Sigmoid colon (tissue), 7 donors: ENCODE data around the gene TMEM35A. TPM values are rescaled to one million over a fixed set of nuclear protein-coding genes. Genes with fewer than 3 reads are reported as not detected.
A peak's percentile ranks its signal among the peaks of the same experiment; 100 is the strongest.

Experiments
- DNase-seq: peaks from one replicate; pipeline ENCODE4 v3.0.0-alpha.2; 2019
- H3K27ac ChIP-seq, 4 donors: fragments of 200-600 bp; sonication (generic); one replicate each; pipeline ENCODE4 v1.5.1; 2016 to 2019; ENCODE audit warnings: mild to moderate bottlenecking in 1 of 4
- H3K27me3 ChIP-seq, 3 donors: fragments of 200-600 bp; sonication (generic); one replicate each; pipeline ENCODE4 v1.5.1; 2019; ENCODE audit warnings: mild to moderate bottlenecking in 1 of 3
- H3K36me3 ChIP-seq, 4 donors: fragments of 200-600 bp; sonication (generic); one replicate each; pipeline ENCODE4 v1.5.1; 2016 to 2019
- H3K4me1 ChIP-seq, 4 donors: fragments of 200-600 bp; sonication (generic); one replicate each; pipeline ENCODE4 v1.5.1; 2017 to 2019
- H3K4me3 ChIP-seq, 4 donors: fragments of 200-600 bp; sonication (generic); one replicate each; pipeline ENCODE4 v1.5.1; 2017 to 2019; ENCODE audit warnings: mild to moderate bottlenecking in 2 of 4, moderate library complexity in 1 of 4
- H3K9me3 ChIP-seq, 4 donors: fragments of 200-600 bp in 3 of 4; sonication (generic) in 3 of 4; one replicate each; pipeline versions ENCODE4 v1.5.1 to v1.6.1; 2013 to 2019
- CTCF ChIP-seq, 4 experiments: fragments of 450-650 bp in 3 of 4; fragments of 200-600 bp in 1 of 4; IDR thresholded peaks; one replicate each; pipeline ENCODE4 v1.5.1; 2016 to 2019; ENCODE audit warnings: antibody characterized with exemption in 4 of 4, mild to moderate bottlenecking in 3 of 4, moderate library complexity in 2 of 4
- EP300 ChIP-seq, 4 donors: sonication (generic); formaldehyde crosslinking; IDR thresholded peaks; one replicate each; pipeline ENCODE4 v1.6.1; 2017; ENCODE audit warnings: antibody characterized with exemption in 4 of 4
- POLR2A ChIP-seq, 2 donors: fragments of 450-650 bp; IDR thresholded peaks; one replicate each; pipeline ENCODE4 v1.6.1; 2016; ENCODE audit warnings: antibody characterized with exemption in 2 of 2, mild to moderate bottlenecking in 2 of 2, moderate library complexity in 2 of 2
- POLR2AphosphoS5 ChIP-seq, 4 donors: sonication (generic); formaldehyde crosslinking; IDR thresholded peaks; one replicate each; pipeline ENCODE4 v1.6.1; 2017; ENCODE audit warnings: antibody characterized with exemption in 4 of 4
- WGBS, 2 donors: extraction: QIAGEN DNeasy Blood & Tissue Kit; methylation state at CpG; one replicate each; pipeline ENCODE4 v1.1.7; 2013; 5-methylcytosine and 5-hydroxymethylcytosine counted together
- intact Hi-C: fragments of 100-400 bp; cut with DNase I; formaldehyde crosslinking; loops from one replicate; pipeline ENCODE4 v1.15.1; 2023
- polyA plus RNA-seq, 3 donors: library from polyadenylated mRNA; stranded (reverse); fragments of 200-250 nt; gene quantifications; one replicate each; pipeline ENCODE4 v1.2.3, GENCODE V29; 2013
- total RNA-seq, 4 donors: library from RNA; depleted of rRNA; stranded (reverse); fragments of >200 nt; gene quantifications; one replicate each; pipeline ENCODE4 v1.1.0, GENCODE V29; 2016
- donor health status: healthy with polysubstance abuse.
- donor health status: Bipolar disorder and iron deficiency.
- donor health status: healthy.

Gene TMEM35A
- total and polyA plus RNA-seq, 7 donors = 1.8 to 62.1 (median 40.1) TPM; not detected in 1

- WGBS, 2 donors = 17 to 66% methylated on average over 1 of the region's 1 CpG
Measured at GRCh38 chrX:101091817-101092216, 13.1 kb downstream of the TMEM35A start.

GRCh38 chrX:101097546-101098453, 19.1 kb downstream of the TMEM35A start, which contains the start of gene CENPI:
Gene CENPI, plus strand, starts transcription at chrX:101098204. Its CDS starts 2,867 bp downstream, at chrX:101101071.
- H3K4me3 ChIP-seq = peak within 1 kb of the TSS; percentile 28 to 48 (median 42)
- peak; percentile 30 to 78 (median 55) for TF ChIP-seq POLR2AphosphoS5 (IDR thresholded peaks at IDR 0.05)
- TF ChIP-seq EP300 (IDR thresholded peaks at IDR 0.05) = no peak
- TF ChIP-seq POLR2A (IDR thresholded peaks at IDR 0.05) = no peak
- no peak for TF ChIP-seq CTCF (IDR thresholded peaks at IDR 0.05)
- H3K27ac ChIP-seq = peak within 1 kb of the TSS; percentile 74 to 82 (median 78)
- no peaks in the 10 kb centered on the region for H3K36me3 ChIP-seq
- no peaks in the 10 kb centered on the region for H3K9me3 ChIP-seq
- no peaks in the 10 kb centered on the region for H3K4me1 ChIP-seq
- intact Hi-C loops = loop anchor here (5.0 kb wide), 2 partner anchors 45 to 110 kb away; partner anchors contain the start of gene TRMT2B
- WGBS, 2 donors = 0 to 1% methylated on average over 48 of the region's 48 CpGs
- H3K27me3 ChIP-seq = no peaks in the 10 kb centered on the region
- DNase-seq = peak; percentile 96

More at GRCh38 chrX:101091817-101092216, 13.1 kb downstream of the TMEM35A start:
- Histone ChIP-seq H3K9me3 (no peaks in the 10 kb centered on the region), H3K4me1 (no peaks in the 10 kb centered on the region), H3K4me3 (no peak overlapping the region), H3K27ac (no peak overlapping the region), H3K36me3 (no peaks in the 10 kb centered on the region), H3K27me3 (no peaks in the 10 kb centered on the region)
- no peak for DNase-seq
- TF ChIP-seq POLR2AphosphoS5 (IDR thresholded peaks at IDR 0.05) (no peak), EP300 (IDR thresholded peaks at IDR 0.05) (no peak), POLR2A (IDR thresholded peaks at IDR 0.05) (no peak), CTCF (IDR thresholded peaks at IDR 0.05) (no peak)
- intact Hi-C loops = no loop called here

GRCh38 chrX:101108284-101108683, 29.6 kb downstream of the TMEM35A start:
- Histone ChIP-seq H3K9me3 (no peaks in the 10 kb centered on the region), H3K27me3 (no peaks in the 10 kb centered on the region), H3K4me1 (no peaks in the 10 kb centered on the region), H3K36me3 (no peaks in the 10 kb centered on the region), H3K4me3 (no peak overlapping the region), H3K27ac (no peak overlapping the region)
- no peak for TF ChIP-seq POLR2A (IDR thresholded peaks at IDR 0.05)
- TF ChIP-seq CTCF (IDR thresholded peaks at IDR 0.05) = no peak
- TF ChIP-seq EP300 (IDR thresholded peaks at IDR 0.05) = no peak
- TF ChIP-seq POLR2AphosphoS5 (IDR thresholded peaks at IDR 0.05) = no peak
- intact Hi-C loops = no loop called here
- DNase-seq = no peak
- WGBS, 2 donors = 96 to 99% methylated on average over 4 of the region's 4 CpGs

- Histone ChIP-seq H3K4me1 (no peaks in the 10 kb centered on the region), H3K36me3 (no peaks in the 10 kb centered on the region), H3K27me3 (no peaks in the 10 kb centered on the region), H3K27ac (no peak overlapping the region), H3K4me3 (no peak overlapping the region), H3K9me3 (no peaks in the 10 kb centered on the region)
- intact Hi-C loops = no loop called here
- 78 to 90% methylated on average over 3 of the region's 3 CpGs for whole genome bisulfite sequencing, 2 donors
- DNase-seq = no peak
- TF ChIP-seq CTCF (IDR thresholded peaks at IDR 0.05) (no peak), POLR2AphosphoS5 (IDR thresholded peaks at IDR 0.05) (no peak), POLR2A (IDR thresholded peaks at IDR 0.05) (no peak), EP300 (IDR thresholded peaks at IDR 0.05) (no peak)
Measured at GRCh38 chrX:101117701-101118100, 39.0 kb downstream of the TMEM35A start.
